Neutrophil (primary cell): ENCODE results near the gene EYS.

ENCODE experiments used
- H3K27ac ChIP-seq: fragments of 200-600 bp; sonication (generic); 2 replicates; pipeline ENCODE4 v1.5.1; 2016; ENCODE audit warnings: mild to moderate bottlenecking, moderate library complexity
- H3K27me3 ChIP-seq: fragments of 200-600 bp; sonication (generic); 2 replicates; pipeline ENCODE4 v1.6.0; 2016; ENCODE audit warnings: mild to moderate bottlenecking
- H3K36me3 ChIP-seq: fragments of 200-600 bp; sonication (generic); 2 replicates; pipeline ENCODE4 v1.5.1; 2017
- H3K4me1 ChIP-seq, 2 experiments: fragments of 200-600 bp in 1 of 2; sonication (generic) in 1 of 2; 1 replicate in 1 of 2; 2 replicates in 1 of 2; pipeline versions ENCODE4 v1.5.1 to v1.6.1; 2013 to 2016; ENCODE audit warnings: low read depth in 1 of 2, low read length in 1 of 2, mild to moderate bottlenecking in 1 of 2, moderate library complexity in 1 of 2; ENCODE audit not compliant: control insufficient read depth in 1 of 2, insufficient read depth in 1 of 2
- H3K4me3 ChIP-seq, 2 experiments: fragments of 200-600 bp in 1 of 2; sonication (generic) in 1 of 2; 1 replicate in 1 of 2; 2 replicates in 1 of 2; pipeline ENCODE4 v1.5.1; 2013 to 2016; ENCODE audit warnings: low read depth in 1 of 2, low read length in 1 of 2, mild to moderate bottlenecking in 1 of 2, moderate library complexity in 1 of 2
- H3K9me3 ChIP-seq: fragments of 200-600 bp; sonication (generic); 2 replicates; pipeline ENCODE4 v1.5.1; 2016
- CTCF ChIP-seq: fragments of 200-600 bp; sonication (generic); IDR thresholded peaks from 2 replicates; pipeline ENCODE4 v1.5.1; 2016; ENCODE audit warnings: antibody characterized with exemption

The EYS gene

GRCh38 chr6:63816982-63817436, 1890.0 kb downstream of the EYS start:
- H3K9me3 ChIP-seq = no peaks in the 10 kb centered on the region
- H3K4me1 ChIP-seq = peaks cover 23 to 27% of the 10 kb centered on the region in 2 experiments
- no peak for TF ChIP-seq CTCF
- no peak overlapping the region for H3K4me3 ChIP-seq
- H3K27me3 ChIP-seq = no peaks in the 10 kb centered on the region
- H3K36me3 ChIP-seq = no peaks in the 10 kb centered on the region
- peak overlapping the region; percentile 46 for H3K27ac ChIP-seq

DNA sequence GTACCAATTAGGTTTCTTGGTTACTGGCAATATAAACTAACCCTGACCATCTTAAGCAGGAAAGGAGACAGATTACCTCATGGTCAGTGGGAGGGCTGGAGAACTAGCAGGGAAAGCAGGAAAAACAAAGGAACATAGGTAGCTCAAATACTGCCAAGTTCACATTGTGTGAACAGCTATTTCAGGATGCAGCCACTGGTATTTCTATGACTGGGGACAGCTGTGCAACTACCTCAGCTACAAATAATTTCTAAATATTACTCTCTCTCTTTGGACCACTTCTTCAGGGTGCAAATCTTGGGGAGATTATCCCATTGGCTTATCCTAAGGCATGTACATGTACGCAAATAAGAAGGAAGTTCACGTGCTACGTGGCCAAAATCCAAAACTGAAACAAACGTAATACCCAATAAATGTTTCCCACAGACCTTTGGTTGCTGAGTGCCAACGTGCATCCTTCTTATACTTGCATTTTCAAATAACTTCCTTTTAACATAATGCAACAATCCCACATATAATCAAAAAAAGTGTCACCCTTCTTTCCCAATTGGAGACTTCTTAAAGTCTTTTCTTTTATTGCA, 1890.5 kb downstream of the EYS start:
- no peak for TF ChIP-seq CTCF
- Histone ChIP-seq H3K36me3 (no peaks in the 10 kb centered on the region), H3K9me3 (no peaks in the 10 kb centered on the region), H3K27ac (peak overlapping the region; percentile 46), H3K27me3 (no peaks in the 10 kb centered on the region), H3K4me3 (no peak overlapping the region), H3K4me1 (peaks cover 23 to 27% of the 10 kb centered on the region in 2 experiments)

DNA sequence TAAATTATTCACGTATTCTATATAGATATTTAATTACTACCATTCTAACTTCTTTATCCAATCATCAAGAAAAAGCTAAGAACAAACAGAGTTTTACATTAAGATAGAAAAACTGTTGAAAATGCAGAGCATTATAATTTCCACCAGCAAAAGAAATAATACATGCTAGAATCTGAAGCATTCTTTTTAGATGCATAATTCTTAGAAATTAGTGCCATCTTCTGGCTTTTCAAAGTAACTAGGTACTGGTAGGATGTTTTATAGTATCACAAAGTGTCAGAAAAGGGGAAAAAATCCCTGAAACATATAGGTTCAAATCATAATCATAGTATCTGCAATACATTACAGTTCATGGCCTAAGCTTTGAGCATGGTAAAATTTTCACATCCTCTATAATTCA, 1892.6 kb downstream of the EYS start:
- Histone ChIP-seq H3K9me3 (no peaks in the 10 kb centered on the region), H3K4me3 (no peak overlapping the region)
- TF ChIP-seq CTCF = no peak

DNA sequence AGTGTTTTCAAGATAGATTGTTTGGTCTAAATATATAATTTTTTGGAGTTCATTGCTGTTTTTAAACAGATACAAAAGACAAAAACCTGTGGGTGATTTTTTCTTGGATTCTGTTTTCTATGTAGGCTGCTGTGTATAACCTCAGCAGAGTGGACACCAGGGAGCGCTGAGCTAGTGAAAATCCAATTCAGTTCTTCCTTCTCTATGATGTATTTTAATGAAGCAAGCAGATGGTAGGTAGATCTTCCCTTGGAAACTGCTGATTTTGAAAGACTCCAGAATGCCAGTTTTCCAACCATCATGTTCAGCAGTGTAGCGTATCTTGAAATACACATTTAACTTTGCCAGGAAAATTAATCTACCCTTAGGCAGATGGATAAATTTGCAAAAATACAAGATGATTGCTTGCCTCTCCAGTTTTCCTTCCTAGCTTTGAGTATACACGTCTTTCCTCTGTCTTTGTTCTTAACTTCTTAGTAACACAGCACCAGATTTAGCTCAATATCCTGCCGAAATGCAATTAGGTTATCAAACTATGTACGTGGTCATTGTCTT, 1893.4 kb downstream of the EYS start:
- H3K36me3 ChIP-seq = no peaks in the 10 kb centered on the region
- H3K4me1 ChIP-seq = peaks cover 17 to 23% of the 10 kb centered on the region in 2 experiments
- TF ChIP-seq CTCF = no peak
- H3K4me3 ChIP-seq = no peak overlapping the region
- H3K27ac ChIP-seq = no peak overlapping the region
- no peaks in the 10 kb centered on the region for H3K9me3 ChIP-seq
- H3K27me3 ChIP-seq = no peaks in the 10 kb centered on the region

More for the DNA sequence above, 1892.6 kb downstream of the EYS start:
- no peak overlapping the region for H3K27ac ChIP-seq
- no peaks in the 10 kb centered on the region for H3K27me3 ChIP-seq
- H3K36me3 ChIP-seq = no peaks in the 10 kb centered on the region
- peaks cover 16 to 20% of the 10 kb centered on the region in 2 experiments for H3K4me1 ChIP-seq

GRCh38 chr6:63808576-63808975, 1898.5 kb downstream of the EYS start:
- H3K27ac ChIP-seq = peak overlapping the region; percentile 97
- TF ChIP-seq CTCF = no peak
- H3K27me3 ChIP-seq = no peaks in the 10 kb centered on the region
- H3K4me3 ChIP-seq = peak overlapping the region in 1 of 2 experiments; percentile 70
- H3K4me1 ChIP-seq = peaks cover 43 to 51% of the 10 kb centered on the region in 2 experiments
- no peaks in the 10 kb centered on the region for H3K36me3 ChIP-seq
- H3K9me3 ChIP-seq = no peaks in the 10 kb centered on the region
